Urothelium cell line (cell line): ENCODE data around the gene CALCOCO1.
A peak's percentile ranks its signal among the peaks of the same experiment; 100 is the strongest.
"Not testable (repeated sequence)": the region's sequence is repeated elsewhere in the genome, so short reads cannot be mapped to it uniquely, and the experiment has no call there.

Source experiments
- DNase-seq: peaks from one replicate; pipeline ENCODE4 v3.0.0; 2011; ENCODE audit warnings: low spot score, mixed read lengths
- FAIRE-seq: peaks from 2 replicates; lab custom pipeline; 2011; peaks lifted over from hg19 to GRCh38; lab: Jason Lieb, UNC

CALCOCO1 gene

GRCh38 chr12:53735556-53735955, 8.3 kb upstream of the CALCOCO1 start:
- FAIRE-seq, result no peak

DNA sequence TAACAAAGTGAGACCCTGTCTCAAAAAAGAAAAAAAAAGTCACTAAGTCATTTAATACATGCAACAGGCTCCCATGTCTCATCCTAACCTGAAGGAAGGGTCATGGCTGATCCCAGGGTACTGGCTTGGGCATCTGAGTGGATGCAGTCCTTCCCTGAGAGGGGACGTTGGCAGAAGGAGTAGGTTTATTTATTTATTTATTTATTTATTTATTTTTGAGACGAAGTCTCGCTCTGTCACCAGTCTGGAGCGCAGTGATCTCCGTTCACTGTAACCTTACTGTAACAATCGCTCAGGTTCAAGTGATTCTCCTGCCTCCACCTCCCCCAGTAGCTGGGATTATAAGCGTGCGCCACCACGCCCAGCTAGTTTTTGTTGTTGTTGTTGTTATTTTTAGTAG, 7.2 kb upstream of the CALCOCO1 start:
- DNase-seq (no peak), FAIRE-seq (no peak)

More at GRCh38 chr12:53735556-53735955, 8.3 kb upstream of the CALCOCO1 start:
- no peak for DNase-seq

DNA sequence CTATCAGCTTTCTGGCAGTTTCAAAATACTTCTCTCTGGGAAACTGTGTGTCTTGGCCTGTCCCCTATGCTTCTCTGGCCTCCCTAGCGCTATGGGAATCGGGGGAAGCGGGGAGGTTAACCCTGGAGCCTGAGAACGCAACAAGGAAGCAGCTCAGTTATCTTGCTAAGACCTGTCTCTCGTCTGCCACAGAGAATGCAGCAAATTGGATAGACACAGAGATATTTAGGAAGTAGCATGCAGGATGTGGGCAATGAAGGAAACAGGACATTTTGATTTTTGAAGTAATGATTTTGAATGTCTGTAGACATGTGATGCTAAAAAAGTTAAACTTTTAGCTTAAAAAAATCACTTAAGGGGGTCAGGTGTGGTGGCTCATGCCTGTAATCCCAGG, 6.6 kb upstream of the CALCOCO1 start:
- DNase-seq (no peak), FAIRE-seq (no peak)

GRCh38 chr12:53733051-53733806, 6.0 kb upstream of the CALCOCO1 start:
- peak; percentile 27 for FAIRE-seq
- DNase-seq, result no peak

- no peak for FAIRE-seq
- no peak for DNase-seq
These were observed 2.4 kb upstream of the CALCOCO1 start for GRCh38 chr12:53729644-53730043.

GRCh38 chr12:53728206-53728605, 954 bp upstream of the CALCOCO1 start:
- no peak for FAIRE-seq
- DNase-seq, result no peak

DNA sequence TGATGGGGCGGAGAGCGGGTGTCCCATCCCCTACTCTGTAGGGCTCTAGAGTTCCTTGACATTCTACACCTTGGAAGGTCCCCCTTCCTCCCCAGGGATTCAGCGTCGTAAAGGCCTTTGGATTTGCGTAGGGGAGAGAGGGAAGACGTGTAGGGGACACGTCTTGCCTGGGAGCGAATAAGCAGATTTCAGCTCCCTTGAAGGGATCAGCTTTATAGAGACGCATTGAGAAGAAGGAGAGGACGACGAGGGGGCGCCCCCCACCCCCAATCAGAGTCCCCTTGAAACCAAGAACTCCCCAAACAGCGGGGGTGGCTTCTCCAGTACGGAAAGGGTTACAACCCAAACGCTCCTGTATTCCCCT, 324 bp downstream of the CALCOCO1 start:
- DNase-seq (no peak), FAIRE-seq (no peak)

DNA sequence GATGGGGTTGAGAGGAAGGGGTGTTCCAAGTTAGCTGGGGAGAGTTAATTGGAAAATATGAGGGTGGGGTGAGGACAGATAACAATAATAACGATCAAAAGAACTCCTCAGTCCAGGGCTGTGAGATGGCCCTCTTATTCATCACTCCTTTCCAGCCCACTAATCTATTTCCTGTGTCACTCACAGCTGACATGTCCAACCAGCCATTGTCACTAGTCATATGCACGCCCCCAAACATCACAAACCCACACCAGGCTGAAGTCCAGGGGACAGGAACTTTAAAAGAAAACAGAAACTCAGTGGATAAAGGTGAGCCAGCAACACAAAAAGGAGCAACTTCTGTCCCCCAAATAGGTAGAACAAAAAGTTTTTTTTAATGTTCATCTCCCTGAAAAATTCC, 911 bp downstream of the CALCOCO1 start:
- DNase-seq (no peak), FAIRE-seq (no peak)

DNA sequence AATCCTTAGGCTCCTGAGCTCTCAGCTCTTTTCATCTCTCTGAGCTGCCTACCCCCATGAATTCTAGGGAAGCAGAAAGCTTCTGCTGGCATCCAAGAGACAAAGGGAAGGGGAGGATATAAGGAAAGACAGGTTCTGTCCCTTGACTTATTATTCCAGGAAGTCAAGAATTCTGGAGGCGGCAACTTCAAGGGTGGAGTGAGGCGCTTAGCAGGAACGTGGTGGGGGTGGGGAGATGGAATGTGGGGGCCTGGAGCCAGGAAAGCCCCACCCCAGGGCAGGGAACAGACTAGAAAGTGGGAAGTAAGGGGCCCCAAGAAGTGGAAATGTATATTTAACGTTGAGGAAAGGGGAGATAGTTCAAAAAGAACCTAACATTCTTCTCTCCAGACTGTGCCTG, 1.4 kb downstream of the CALCOCO1 start:
- FAIRE-seq, result no peak
- DNase-seq, result no peak

GRCh38 chr12:53722450-53723041, 4.7 kb downstream of the CALCOCO1 start:
- FAIRE-seq, result no peak
- no peak for DNase-seq

GRCh38 chr12:53720946-53721345, 6.3 kb downstream of the CALCOCO1 start:
- FAIRE-seq (no peak), DNase-seq (no peak)

DNA sequence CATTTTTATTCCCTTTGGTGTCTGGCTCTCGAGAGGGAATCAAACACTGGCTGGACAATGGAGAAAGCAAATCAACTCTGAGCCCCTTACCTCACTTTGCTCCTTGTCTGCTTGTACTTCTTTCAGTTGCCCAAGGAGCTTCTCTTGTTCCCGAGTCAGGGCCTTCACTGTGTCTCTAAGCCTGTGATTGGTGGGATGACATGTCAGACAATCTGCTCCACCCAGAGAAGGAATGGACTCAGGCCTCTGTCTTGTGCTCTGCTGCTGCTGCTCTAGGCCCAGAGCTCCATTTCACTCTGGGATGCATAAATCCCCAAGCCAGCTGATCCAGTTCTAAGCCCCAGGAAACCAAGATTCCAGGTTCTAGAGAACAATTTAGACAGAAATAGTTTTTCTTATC, 7.6 kb downstream of the CALCOCO1 start:
- FAIRE-seq (no peak), DNase-seq (no peak)

DNA sequence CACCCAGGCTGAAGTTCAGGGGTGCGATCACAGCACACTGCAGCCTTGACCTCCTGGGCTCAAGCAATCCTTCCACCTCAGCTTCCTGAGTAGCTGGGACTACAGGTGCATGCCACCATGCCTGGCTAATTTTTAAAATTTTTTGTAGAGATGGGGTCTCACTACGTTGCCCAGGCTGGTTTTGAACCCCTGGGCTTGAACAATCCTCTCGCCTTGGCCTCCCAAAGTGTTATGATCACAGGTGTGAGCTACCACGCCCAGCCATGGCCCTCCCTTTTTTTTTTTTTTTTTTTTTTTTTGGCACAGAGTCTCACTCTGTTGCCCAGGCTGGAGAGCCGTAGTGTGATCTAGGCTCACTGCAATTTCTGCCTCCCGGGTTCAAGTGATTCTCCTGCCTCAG, 8.7 kb downstream of the CALCOCO1 start:
- DNase-seq, FAIRE-seq: not testable (repeated sequence)

GRCh38 chr12:53717319-53717718, 9.9 kb downstream of the CALCOCO1 start:
- DNase-seq (no peak), FAIRE-seq (no peak)

DNA sequence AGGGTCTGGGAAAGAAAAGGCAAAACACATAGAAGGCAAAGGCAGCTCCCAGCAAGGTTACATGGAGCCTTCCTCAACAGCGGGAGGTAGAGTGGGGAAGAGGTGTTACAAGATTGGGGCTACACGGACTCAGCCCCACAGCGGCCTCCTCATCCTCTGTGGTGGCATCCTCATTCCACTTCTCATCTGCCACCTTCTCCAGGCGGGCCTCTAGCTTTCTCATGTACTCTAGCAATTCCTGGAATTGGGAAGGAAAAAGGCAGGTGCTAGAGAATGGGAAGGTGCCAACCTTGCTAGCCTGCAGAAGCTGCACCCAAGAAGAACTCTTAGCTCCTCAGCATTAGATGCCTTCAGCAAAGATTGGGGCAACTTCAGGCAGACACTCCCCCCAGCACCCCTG, 13.2 kb downstream of the CALCOCO1 start:
- FAIRE-seq, result no peak

GRCh38 chr12:53713516-53713915, 13.7 kb downstream of the CALCOCO1 start:
- no peak for FAIRE-seq
- no peak for DNase-seq

More for the DNA sequence above, 13.2 kb downstream of the CALCOCO1 start:
- DNase-seq, result no peak

- FAIRE-seq (no peak), DNase-seq (no peak)
These were observed 15.1 kb downstream of the CALCOCO1 start for GRCh38 chr12:53712059-53712643.

- DNase-seq, result no peak
- FAIRE-seq, result no peak
These were observed 17.2 kb downstream of the CALCOCO1 start for GRCh38 chr12:53710091-53710490.

DNA sequence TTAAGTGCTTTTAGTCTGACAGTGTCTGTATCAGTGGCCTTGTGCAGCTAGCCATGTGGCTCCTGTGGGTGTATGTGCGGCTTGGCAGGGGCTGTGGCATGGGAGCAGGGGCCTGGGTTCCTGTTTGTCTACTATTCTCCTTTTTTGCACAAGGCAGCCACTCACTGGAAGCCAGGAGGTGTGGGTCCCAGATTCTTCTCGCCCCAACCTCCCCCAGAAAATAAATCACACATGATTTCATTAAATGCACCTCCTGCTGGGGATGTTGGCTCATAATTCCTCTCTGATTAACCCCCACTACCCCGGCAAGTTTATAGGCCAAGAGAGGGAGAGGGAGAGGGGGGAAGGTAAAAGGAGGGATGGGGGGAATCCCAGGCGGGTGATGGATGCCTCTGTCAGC, 17.6 kb downstream of the CALCOCO1 start:
- DNase-seq, result no peak

DNA sequence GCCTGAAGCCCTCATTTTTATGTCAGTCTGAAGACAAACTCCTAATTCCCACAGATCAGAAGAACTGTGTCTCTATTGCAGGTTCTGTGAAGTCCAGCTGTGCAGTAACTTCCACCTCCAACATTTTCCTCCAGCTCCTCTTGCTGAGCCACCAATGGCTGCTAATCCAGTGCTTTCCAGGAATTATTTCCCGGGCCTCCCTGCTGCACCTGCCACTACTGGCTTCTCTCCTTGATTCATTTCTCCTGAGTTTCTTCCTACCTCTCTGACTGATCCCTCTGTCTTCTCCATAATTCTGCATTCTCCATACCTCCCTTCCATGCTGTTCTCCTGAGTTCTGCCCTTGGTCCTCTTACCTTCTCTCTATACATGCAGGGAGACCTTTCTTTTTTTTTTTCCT, 21.2 kb downstream of the CALCOCO1 start:
- DNase-seq, result no peak
- no peak for FAIRE-seq

More for the DNA sequence above, 17.6 kb downstream of the CALCOCO1 start:
- no peak for FAIRE-seq

DNA sequence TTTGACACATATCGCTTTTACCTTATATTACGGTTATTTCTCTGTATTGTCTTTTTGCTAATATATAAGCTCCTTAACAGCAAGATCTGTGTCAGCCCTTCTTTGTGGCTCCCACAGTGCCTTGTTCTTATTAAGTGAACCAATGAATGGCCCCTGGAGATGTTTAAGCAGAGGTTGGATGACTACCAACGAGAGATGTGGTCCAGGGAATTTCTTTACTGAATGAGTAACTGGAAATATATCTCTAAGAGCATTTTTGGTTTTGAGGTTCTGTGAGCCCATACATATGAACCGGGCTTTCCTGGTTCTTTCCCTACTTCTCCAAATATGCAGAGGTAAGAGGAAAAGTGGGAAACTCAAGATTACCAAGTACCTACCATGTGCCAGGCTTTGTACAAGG, 23.5 kb downstream of the CALCOCO1 start:
- DNase-seq, result no peak
- FAIRE-seq, result no peak
